NCI-H748 treated with DMSO at 0.1 percent for 48 hours (cell line): ENCODE measurements around the gene ANXA9.

Experiments
- DNase-seq: peaks from one replicate; lab custom pipeline; 2025; lab: John Stamatoyannopoulos, UW

ANXA9 gene

DNA sequence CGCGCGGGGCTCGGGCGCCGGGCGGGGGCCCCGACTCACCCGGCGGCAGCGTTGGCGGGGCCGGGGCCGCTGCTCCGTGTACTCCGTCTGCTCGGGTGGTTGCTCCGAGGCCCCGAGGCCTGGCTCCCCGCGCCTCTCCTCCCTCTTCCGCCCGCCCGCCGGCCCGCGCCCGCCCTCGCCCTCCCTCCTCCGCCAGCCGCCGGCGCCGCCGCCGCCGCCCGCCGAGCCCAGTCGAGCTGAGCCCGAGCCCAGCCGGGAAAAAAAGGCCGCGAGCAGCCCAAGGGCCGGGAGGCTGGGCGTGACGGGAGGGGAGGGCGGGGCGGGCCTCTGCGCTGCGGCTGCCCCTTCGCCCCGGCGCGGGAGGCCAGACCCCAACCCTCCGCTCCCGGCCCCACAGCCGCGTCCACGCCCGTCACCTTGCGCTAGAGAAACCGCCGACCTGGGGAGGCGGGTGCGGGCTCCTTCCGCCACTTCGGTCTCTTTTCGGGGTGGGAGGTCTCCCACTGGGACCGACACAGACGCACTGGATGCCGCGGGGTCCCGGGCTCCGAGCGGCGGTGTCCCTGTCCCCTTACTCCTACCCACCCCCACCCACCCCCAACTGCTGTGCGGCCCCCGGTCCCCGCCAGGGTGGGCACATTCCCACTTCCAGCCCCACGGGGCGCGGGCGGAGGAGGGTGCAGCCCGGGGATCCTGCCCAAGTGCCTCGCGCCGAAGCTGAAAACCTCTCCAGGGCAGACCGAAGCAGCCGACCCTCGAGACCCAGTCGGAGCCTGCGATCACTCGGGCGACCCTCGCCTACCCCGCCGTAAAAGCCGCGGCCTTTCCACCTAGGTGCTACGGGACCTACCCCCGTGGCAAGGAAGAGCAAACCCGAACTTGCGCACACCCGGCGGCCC is 7.3 kb upstream of the ANXA9 start, which contains the start of gene CERS2:
TSS of gene CERS2 (minus strand) at position 256 of the 899 bp plus-strand sequence. CDS start 5,745 bp downstream, outside the sequence.
- peak; percentile 21 for DNase-seq

DNA sequence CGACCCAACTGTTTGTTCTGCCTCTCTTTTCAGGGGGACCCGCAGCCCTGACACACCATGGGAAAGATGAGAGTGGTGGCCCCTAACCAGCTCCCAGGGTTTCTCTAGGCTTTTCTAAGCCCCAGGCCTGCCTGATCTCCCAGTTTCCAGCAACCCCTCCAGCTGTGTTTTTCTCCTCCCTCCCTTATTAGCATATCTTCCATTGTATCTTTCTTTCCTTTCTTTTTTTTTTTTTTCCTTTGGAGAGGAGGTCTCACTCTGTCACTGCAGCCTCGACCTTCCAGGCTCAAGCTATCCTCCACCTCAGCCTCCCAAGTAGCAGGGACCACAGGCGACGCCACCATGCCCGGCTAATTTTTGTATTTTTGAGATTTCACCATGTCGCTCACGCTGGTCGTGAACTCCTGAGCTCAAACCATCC is 5.7 kb upstream of the ANXA9 start:
- no peak for DNase-seq

DNA sequence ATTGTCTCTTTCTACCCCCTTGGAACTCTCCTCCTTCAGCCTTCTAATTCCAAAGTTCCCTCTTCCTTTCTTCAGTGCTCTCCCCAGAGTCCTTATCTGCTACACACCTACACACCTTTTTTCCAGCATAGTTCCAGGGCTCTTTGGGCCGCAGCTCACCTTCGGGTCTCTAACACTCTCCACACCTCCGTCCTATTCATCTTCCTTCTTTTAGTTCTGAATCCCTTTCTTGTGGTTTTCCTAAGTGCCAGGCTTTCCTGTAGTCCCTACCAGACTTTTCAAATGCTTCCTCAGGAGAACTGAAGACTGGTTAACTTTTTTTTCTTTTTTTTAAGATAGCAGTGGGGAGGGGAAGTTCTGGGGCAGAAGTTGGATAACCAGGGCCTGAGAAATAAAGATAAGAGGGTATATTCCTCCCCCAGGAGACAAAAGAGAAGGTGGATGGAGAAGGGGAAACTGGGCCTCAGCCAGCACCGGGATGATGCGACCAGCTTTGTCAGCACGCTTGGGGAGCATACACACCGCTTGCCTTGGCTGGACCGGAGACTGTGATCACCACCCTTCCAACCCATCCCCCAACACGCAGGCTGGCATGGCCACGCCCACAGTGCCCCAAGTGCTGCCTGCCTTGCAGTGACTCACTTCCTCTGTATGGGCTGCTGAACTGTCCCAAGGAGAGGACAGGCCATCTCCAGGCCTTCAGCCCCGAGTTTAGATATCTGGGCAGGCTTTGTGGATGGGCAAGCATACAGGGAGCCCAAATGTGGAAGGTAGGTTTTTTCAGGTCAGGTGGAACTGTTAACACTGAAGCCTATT is 5.0 kb upstream of the ANXA9 start:
- DNase-seq, result no peak

DNA sequence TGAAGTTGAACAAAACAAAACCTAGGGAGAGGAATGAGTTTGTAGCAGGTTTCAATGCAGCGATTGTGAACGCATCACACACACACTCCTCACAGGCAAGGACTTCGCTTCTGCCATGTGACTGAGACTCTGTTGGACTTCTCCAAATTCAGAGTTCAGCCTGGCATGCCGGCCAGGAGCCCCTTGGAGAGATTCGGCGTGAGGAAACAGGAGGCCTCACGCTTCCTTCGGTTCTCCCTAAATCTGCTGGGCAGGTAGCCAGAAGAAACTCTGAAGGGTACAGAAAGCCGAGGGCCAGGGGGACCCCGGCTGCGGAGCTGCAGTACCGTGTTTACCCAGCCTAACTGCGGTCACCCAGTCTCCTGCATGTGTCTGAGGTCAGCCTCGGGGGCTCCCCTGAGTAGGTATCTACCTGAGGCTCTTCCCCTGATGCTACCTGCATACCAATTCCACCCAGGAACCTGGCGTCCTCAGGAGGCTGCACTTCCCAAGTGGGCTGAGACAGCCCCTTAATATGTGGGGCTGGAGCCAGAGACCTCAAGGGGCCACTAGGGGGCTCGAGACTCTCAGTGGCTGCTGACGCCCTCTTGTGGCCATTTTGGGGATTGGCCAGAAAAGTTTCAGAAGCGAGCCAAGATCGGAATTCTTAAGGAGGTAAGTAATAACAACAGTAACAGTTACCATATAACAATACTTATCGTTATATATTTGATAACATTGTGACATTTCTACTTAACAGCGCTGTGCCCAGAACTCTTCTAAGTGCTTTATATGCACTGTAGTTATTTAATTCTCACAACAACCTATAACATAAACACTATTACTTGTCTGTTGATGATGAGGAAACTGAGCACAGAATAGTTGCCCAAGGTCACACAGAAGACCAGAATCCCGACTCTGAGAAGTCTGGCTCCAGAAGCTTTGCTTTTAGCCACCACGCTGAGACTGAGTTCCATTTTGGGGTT is 2.7 kb upstream of the ANXA9 start:
- DNase-seq, result peak; percentile 71

DNA sequence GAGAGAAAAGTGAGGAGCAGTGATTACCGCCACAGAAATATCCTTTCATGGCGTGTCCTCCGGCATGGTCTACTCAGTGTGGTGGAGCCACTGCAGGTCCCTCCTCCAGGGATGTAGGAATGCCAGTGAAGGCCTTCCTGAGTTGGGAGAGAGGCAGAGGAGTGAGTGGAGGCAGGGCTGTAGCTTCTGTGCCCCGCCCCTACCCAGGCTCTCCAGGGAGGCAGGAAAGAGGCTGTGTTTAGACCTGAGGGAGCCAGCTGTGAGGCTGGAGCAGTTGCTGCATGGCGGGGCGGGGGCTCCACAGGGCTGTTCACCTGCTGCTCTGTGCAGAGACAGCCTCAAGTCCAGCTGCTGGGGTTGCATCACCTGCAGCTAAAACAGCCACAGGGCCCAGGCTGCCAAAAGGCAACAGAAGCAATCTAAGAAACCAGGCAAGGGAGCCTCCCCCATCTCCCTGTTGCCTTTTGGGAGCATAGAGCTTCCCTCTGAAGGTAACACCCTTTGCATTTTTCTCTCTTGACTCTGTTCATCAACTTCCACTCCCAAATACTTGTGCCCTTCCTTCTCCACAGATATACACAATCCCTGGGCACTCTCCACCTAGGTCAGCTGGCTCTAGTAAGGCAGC is 801 bp upstream of the ANXA9 start:
- no peak for DNase-seq

DNA sequence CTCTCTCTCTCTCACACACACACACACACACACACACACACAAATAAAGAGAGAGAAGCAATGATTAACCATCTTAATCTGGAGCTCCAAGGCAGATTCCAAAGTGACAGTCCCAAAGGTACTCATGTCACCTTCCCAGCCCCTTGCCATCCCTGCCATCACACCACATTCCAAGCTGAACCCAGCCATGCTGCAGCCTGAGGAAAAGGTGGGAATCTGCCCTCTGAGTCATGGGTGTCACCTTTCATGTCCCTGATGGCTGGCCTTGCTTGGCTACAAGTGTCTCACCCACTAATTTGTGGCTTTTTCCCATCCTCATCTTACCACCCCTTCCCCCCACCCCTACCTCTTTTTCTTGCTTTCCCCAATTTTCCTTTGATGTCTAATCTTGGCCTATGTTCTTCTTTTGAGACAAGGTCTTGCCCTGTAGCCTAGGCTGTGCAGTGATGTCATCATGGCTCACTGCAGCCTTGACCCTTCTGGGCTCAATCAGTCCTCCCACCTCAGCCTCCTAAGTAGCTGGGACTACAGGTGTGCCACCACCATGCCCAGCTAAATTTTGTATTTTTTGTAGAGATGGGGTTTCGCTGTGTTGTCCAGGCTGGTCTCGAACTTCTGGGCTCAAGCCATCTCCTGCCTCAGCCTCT is 3.2 kb downstream of the ANXA9 start:
- DNase-seq, result no peak

DNA sequence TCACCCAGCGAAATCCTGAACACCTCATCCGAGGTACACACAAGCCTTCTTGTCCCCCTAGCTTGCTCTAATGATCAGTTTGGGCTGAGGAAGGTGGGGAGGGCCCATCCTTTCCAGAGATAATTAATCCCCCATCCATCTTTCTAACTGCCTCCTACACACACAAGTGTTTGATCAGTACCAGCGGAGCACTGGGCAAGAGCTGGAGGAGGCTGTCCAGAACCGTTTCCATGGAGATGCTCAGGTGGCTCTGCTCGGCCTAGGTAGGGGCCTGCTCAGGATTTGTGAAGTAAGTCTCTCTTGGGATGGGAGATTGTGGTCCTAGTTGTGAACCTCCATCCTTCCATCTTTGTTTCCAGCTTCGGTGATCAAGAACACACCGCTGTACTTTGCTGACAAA is 5.8 kb downstream of the ANXA9 start:
- DNase-seq, result no peak

DNA sequence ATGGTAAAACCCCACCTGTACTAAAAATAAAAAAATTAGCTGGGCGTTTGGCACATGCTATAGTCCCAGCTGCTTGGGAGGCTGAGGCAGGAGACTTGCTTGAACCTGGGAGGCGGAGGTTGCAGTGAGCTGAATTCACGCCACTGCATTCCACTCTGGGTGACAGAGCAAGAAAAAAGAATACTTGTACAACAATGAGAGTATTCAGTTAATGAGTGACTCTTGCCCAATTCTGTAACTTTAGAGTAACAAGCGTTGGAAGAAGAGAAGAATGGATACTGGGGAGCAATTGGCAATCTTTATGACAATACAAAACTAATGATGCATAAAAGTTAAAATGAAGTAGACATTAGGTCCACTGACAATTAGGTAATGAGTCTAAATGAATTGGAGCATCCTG is 10.5 kb downstream of the ANXA9 start:
- no peak for DNase-seq

DNA sequence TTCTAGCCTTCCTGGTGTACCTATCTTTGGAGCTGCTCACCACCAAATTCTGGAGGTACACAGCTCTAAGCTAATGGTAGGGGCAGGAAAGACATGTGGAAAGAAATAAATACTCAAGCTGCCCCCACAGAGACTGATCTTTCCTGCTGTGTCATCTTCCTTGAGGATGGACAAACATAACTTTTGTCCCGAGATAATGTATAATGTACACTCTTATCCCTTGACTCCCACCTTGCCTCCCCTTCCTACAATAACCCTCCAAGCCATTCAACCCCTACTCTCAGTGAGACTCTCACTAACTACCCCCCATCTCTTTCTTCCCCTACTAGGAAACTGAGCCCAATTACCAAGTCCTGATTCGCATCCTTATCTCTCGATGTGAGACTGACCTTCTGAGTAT is 12.2 kb downstream of the ANXA9 start:
- DNase-seq, result no peak

DNA sequence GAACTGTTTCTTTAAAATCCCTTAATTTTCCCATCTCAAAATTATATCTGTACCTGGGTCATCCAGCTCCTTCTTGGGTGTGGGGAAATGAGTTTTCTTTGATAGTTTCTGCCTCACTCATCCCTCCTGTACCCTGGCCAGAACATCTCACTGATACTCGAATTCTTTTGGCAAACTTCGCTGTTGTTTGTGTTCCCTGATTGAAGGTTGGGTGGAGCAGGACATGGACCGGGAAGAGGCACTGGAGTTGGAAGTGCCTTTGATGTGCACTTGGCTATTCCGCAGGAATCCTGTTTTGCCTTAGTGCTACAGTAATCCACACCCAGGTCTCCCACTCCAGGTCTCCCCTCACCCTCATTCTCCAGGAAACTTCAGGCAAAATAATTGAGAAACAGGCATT is 13.4 kb downstream of the ANXA9 start:
- DNase-seq, result no peak

DNA sequence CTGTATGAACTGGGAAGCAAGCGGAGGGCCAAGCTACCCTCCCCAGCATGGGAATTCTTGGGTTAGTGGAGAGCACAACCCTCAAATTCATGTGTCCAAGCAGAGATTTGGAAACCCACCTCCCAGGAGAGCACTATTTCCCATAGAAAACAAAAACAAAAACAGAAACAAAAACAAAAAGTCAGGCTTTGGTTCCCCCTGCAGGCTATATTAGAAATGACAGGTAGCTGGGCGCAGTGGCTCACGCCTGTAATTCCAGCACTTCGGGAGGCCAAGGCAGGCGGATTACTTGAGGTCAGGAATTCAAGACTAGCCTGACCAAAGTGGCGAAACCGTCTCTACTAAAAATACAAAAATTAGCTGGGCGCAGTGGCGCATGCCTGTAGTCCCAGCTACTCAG is 13.8 kb downstream of the ANXA9 start:
- no peak for DNase-seq

DNA sequence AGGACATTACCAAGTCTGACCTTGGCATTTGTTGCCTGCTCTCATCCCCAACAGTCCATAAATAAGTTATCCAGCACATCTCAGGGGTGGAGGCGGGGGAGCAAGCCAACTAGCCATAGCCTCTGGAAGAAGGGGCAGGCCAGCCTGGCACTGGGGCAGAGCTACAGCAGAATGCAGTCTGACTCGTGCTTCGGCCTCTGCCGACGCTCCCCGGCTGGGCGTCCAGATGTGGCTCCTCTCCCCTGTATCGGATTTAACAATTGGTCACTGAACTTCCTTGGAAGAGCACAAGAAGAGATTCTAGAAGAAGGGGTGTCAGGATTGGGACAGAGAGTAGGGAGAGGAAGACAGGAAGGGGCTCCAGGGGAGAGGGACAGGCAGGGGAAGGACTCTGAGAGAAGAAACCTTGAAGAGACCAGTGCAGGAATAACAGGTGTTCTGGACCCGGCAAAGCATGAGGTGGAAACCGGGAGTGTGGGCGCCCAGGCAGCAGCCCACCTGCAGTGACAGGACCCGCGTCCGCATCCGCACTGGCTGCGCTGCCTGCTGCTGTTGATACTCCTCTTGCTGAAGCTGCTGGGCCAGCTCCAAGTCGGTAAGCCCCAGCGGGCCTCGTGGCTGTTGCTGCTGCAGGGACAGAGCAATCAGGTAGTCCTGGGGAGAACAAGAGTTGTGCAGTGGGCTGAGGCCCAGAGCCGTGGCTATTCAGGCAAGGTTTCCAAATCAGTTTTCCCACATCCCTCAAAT is 15.2 kb downstream of the ANXA9 start:
- no peak for DNase-seq

DNA sequence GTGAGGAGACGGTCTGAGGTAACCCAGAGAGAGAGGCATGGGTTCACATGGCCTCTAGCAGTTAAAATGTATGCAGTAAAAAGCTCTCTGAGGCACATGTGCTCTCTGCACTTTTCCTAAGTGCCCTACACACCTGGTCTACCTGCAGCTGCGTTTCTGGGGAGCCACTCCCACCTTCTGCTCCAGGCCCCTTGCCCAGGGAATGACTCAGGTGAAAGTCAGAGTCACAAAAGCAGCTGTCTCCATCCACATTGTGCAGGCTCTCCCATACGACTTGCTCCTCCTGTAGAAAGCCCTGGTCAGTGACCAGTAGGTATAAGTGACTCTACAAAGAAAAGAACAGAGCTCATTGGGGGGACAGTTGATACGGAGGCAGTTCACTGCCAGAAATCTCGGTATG is 15.9 kb downstream of the ANXA9 start:
- no peak for DNase-seq

DNA sequence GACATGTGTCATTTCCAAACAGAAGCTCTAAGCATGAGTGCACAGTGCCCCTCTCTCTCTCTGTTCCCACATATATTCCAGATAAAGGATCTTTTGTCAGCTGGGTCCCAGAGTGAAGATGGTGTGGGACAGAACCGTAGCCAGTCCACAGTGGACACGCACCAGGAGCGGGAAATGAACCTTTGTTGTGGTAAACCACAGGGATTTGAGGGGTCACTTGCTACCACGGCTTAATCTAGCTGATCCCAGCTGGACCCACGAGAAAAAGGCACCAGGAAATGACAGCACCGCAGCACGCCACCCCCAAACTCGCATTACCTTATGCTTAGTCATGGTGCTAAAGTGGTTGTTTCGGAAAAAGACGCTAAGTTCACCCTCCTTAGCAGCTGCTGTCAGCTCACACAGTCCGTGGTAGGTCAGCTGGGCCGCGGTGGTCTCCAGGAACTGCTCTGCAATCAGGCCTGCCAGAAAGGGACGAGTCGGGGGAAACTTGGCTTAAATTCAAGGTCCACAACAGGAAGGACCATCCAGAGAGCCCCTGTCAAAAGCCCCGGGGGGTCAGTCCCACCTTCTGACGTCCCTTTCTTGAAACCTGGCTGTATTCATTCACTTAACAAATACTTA is 17.1 kb downstream of the ANXA9 start:
- DNase-seq, result no peak

DNA sequence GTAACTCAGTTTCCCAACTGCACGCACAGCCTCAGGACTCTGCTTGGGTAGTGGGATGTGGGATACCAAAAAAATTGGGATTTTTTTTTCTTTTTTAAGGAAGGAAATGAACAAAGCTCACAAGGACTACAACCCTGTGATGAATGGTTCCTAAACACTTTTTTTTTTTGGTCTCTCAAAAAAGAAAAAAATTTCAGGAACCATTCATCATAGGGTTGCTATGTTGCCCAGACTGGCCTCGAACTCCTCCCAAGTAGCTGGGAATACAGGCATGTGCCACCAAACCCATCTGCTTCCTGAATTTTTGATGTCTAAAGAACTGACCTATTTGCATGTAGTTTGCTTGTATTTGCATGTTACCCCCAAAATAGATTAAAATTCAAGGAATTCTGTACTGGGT is 17.8 kb downstream of the ANXA9 start:
- no peak for DNase-seq

DNA sequence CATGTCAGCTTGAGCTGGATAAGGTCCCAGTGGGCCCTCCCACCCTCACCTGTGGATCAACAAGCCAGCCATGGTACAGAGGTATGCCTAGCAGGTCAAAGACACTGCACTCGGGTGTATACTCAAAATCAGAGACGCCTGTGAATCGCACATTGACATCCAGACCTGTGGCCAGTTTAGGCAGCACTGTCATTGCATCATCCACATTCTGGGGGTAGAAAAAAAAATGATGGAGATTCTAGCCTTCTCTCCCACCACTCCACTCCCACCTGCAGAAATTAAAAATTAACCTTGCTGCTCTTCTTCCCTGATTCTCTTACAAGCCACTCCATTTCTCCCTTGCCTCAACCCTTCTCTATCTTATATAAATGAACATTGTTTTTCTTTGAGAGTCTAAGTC is 18.3 kb downstream of the ANXA9 start:
- DNase-seq, result no peak

DNA sequence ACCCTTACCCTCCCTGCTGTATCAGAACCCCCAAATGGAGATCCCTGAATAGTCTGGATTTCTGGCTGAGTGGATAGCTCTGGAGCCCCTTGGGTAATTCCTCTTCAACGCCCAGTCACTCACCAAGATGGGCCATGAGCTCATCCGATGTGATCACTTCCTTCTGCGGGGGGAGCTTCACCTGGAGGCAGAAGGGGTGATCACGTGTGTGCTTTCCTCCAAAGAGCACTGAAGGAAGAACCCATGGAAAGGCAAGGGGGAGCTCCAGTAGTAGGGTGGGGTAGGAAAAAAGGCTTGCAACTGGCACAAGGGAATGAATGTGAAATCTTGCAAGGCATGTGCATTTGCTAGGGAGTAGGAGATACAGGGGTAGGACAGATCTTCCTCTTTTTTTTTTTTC is 19.5 kb downstream of the ANXA9 start:
- no peak for DNase-seq

DNA sequence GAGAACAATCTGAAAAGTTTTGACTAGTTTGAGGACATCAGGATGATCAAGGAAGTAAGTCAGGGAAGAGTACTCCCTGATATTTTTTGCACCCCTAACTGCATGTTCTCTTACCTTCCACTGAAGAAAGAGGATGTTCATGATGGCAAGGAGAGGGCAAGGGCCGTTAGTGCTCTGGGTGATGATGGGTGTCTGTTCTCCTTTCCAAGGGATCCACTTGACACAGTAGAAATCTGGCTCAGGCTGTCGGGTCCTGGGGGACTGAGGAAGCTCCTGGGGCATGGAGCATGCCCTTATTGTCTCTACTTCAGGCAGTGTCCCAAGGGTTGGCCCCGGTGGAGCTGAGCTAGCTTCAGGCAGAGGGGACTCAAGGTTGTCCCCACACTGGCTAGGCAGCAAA is 20.0 kb downstream of the ANXA9 start:
- no peak for DNase-seq

DNA sequence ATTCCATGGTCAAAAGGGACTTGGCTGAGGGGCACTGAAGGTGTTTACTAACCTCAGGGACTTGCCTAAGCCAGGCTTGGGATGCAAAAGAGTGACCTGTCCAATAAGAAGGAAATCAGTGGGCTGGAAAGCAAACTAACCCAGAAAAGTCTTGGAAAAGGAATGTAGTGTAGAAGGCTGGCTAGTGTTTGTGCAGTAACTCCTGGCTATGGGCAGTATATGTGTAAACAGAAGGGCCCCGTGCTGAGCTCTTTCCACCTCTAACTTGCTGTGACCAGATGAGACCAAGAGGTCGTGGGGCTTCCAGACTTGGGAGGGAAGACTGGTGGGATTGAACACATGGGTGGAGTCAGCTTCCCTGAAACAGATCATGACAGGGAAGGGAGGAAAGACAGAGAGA is 20.5 kb downstream of the ANXA9 start:
- DNase-seq, result no peak

DNA sequence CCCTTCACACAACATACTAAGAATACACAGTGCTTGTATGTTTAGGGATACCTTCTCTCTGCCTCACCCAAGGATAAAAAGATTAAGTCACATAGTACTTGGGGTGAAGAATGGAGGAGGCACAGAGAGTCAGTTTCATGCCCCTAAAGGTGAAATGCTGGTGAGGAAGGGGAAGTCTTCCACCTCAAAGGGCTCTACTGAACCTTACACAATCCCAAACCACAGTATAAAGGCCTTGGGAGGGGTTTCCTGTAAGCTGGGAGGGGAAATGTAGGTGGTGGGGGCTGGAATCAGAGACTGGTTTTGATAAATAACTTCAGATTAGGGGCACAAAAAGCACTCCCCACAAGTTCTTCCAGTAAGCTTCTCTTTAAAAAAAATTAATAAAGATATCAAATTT is 21.1 kb downstream of the ANXA9 start:
- DNase-seq, result no peak
